Stimulated activated CD4-positive, alpha-beta T cell treated with anti-CD3 and anti-CD28 coated beads, Interleukin-1b, Interleukin-23, amount 100 ng/mL, for 48 hours (primary cell): ENCODE measurements around the gene BIRC7.

ENCODE experiments used
- DNase-seq: peaks from one replicate; pipeline ENCODE4 v3.0.0-alpha.2; 2020

Gene BIRC7

DNA sequence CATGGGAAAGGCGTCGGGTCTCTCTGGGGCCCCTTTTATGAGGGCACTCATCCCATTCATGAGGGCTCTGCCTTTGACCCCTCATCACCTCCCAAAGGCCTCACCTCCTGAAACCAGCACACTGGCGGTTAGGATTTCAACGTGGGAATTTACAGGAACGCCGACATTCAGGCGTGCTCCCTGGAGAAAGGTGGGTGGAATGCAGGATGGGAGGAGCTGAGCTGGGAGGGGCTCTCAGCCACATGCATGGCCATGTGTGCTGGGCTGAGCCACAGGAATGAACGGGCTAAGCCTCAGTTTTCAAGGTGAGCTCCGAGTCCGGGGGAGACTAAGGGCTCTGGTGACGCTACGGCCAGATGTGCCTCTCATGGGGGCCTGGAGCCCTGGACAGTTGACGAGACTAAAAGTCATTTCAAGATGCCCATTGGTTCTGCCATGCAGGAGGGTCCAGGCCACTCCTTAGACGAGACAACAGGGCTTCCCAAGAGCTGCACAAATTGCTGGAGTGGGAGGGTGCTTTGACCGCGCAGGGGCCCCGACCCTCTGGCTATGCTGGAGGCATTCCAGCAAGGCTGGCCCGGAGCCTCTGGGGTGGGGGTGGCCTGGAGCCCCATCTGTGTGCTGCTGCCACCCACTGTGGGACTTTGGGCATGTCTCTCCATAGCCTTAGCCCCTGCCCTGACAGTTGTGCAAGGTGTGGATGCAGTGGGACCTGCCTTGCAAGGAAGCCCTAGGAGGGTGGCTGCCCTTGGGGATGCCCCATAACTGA, 33.1 kb downstream of the BIRC7 start:
- no peak for DNase-seq

DNA sequence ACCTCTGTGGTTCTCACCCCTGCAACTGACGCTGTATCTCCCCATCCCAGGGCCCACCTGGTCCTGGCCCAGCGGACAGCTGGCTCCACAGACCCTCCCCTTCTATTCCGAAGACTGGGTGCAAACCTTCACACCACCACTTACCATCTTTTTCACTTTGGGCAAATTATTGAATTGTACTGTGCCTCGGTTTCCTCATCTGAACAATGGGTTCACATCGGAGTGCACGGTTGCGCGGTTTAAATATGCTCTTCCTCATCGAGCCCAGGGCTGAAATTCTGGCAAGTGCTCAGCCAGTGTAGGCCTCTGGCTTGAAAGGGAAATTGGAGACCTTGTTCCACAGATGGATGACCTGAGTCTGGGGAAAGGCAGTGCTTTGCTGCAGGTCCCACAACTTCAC, 34.0 kb downstream of the BIRC7 start:
- no peak for DNase-seq

DNA sequence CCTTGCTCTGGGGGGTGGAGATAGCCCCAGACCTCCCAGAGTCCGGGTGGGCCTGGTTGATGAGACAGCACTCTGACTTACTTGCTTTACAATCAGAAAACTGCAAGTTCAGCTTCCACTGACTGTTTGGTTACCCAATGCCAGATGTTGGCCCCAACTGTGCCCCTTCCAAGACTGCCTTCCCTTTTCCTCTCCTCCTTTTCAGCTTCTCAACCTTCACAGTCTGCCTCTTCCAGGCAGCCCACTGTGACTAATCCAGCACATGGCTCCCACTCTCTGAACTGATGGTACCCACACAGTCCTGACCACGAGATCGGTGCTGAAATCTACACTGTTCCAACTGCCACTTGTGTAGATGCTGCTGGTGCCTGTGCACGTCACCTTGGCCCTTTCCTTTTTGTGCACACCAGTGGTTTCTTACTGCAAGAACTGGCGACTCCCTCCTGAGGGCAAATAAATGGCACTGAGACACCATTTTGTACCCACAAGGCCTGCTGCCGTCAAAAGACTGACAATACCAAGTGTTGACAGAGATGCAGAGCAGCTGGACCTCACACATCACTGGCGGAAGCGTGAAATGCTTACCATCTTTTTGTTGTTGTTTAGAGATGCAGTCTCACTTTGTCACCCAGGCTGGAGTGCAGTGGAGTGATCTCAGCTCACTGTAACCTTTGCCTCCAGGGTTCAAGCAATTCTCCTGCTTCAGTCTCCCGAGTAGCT, 35.1 kb downstream of the BIRC7 start:
- DNase-seq = no peak

DNA sequence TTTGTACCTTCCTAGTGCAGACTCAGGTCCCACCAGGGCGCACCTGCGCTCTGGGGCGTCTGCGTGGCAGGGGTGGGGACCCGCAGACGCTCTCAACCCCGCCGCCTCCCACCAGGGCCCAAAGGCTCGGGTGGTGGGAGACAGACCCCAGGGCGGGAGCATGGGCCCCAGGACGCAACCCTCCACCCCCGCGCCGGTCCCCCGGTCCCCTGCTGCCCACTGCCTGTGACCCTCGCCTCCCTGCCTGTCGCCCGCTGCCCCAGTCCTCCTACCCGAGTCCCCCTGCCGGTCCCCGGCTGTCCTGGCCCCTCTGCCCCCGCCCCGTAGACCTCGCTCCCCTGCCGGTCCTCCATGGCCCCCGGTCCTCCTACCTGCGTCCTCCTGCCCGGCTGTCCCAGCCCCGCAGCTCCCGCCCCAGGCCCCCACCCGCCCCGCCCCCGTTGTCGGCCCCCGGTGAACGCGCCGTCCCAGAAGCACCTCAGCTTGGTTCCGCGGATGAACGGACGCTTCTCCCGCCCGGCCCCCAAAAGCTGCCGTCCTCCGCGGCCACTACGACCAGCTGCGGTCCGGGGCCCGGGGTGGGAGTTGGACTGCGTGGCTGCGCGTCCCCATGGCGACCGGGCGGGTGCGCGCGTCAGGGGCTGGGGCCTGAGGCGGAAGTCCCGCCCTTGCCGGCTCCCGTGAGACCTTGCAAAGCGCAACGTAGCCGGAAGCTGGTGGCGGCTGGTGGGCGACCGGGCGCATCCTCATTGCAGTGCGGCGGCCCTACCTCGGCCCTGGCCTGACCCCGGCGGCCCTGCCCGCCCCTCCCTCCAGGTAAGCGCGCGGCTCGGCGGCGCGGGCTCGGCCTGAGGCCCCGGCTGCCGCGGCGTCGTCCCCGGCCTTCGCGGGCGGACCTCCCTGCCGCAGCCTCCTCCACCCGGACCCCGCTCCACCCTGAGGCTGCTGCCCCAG, 36.7 kb downstream of the BIRC7 start, which contains the start of gene ARFGAP1:
TSS of gene ARFGAP1 (plus strand) at position 709 of the 954 bp plus-strand sequence. CDS start 2,768 bp downstream, outside the sequence.
- peak; percentile 89 for DNase-seq

DNA sequence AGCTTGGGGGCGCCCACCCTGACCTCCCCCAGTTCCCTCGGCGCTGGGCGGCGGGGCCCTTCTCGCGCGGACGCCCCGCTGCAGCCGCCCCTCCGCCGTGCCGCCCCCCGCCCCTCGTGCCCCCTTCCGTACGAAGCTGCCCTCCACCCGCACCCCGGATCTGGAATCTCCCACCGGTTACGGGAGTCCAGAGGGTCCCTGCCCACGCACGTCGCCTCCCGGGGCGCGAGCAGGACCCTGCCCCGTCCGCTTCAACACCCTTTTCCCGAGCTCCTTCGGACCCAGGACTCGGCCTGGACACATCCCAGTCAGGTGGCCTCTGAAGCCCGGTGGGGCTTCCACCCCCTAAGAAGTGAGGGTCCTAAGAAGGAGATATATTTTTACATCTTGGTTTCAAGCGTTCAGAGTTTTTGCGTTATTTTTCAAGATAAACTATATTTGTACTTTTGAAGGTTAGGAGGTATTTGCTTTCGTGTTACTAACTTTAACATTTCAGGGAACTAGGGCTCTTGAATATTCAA, 37.4 kb downstream of the BIRC7 start:
- DNase-seq = no peak

DNA sequence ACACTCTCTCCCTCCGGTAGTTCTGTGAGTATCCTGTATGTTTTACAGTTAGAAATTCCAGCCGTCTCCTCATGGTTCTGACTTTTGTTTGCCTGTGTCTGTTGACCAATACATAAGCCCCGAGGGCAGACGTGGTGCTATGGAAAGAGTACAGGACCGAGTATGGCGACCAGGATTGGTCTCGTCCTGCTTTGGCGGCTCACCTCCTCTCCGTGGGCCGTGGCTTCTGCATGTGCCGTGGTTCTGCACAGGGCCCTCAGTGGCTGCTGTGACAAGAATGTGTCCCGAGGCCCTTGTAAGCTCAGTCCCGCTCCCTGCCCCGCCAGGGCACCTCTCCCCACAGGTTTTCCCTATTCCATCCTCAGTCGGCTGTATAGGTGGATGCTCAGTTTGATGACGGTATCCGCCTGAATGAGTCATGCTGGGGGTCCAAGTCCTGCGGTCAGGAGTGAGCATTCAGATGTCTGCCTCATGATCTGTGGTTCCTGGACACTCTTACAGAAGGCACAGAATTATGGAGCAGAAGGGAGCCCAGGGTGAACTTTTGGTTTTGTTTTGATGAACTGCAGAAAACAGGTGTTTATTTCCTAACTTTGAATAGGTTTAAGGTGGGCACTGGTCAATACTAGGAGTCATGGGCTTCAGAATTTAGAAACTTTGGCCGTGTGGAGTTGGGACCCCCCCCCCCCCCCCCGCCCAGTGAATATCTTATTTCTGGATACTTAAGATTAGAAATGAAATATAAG, 38.1 kb downstream of the BIRC7 start:
- DNase-seq = no peak

DNA sequence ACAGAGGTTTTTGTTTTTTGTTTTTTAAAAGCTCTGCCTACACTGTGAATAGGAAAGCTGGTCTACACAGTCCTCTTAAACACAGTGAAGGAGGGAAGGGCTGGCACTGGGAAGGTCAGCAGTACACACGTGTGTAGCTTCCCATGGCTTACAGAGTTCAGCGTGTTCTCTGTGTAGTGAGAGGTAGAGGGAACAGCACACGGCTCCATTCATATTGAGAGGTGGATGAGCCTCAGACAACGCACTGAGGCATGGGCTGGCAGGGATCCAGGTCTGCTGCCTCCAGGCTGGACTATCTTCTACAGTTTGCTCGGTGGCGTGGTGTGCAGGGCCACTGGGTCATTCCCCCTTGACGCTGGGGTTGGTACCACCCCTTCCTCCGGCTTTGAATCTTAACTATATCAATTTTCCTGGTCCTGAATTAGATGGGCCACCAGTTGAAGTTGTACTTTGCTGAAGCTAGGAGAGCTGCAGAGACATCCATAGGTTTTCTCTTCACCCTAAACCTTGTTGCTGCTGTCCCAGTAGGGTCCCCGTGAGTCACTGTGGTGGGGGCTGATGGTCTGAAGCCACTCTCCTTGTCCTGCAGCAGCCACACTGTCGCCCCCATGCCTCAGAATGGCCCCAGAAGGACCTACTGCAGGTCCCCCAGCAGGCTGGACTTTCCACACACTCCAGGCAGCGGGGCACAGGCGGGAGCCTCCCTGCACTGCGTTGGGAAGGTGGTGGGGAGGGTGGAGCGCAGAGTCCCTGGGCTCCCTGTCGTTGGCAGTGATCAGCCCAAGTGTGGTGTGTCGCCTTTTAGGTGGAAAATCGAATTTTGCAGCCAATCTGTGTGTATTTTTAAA, 38.9 kb downstream of the BIRC7 start:
- DNase-seq = no peak

DNA sequence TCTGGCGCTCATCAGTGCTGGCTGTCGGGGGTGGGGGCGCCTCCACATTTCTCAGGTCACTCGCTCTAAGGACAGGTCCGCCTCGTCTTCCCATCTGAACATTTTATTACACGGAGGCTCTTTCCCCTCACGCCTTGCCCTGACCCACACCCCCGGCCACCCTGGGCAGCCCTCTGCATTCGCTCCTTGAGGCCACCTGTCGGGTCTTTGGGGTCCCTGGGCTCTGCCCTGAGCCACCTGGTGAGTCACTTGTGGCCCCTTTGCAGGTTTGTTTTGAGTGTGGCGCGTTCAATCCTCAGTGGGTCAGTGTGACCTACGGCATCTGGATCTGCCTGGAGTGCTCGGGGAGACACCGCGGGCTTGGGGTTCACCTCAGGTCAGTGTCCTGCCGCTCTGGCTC, 40.1 kb downstream of the BIRC7 start:
- no peak for DNase-seq

DNA sequence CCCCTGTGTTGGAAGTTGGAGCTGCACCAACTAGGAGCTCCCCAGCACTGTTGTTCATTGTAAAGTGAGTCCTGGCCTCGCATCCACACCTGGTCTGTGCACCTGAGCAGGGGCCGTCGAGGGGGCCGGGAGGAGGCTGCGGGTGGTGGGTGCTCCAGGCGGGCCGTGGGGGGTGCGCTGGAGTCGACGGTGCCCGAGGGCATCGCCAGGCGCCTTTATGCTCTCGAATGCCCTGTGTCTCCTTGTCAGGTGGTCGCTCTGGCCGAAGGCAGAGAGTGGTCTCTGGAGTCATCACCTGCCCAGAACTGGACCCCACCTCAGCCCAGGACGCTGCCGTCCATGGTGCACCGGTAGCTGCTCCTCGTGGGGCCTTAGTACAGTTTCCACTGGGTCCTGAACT, 41.3 kb downstream of the BIRC7 start:
- DNase-seq = no peak

DNA sequence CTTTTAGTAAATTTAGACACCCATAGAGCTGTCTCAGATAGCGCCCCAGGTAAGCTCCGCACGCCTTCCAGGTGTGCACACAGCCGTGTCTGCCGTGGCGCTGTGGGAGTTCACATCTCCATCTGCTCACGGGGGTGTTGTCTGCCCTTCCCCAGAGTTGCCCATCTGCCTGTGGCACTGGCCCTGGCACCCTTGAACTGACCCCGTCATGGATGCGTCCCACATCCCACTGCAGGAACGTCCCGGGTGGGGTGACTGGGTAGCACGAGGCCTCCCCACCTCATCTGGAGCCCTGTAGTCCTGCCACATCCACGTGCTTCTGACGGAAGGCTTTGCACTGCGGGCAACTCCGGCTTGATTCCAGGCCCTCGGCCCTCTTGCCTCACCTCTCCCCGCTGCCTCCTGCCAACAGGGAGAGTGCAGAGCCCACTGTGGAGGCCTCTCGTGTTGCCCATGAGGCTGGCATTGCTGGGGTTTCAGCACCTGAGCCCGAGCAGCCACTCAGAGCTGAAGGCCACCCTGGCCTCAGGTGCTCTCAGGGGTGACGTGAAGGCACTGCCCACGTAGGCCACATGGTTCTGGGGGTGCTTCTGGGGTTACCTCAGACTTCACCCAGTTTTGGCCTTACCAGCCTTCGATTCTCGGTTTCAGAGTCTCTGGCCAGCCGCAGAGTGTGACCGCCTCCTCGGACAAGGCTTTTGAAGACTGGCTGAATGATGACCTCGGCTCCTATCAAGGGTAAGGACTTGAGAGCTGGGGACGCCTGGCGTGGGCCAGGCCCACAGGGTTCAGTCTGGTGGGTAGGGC, 42.0 kb downstream of the BIRC7 start:
- DNase-seq = no peak

DNA sequence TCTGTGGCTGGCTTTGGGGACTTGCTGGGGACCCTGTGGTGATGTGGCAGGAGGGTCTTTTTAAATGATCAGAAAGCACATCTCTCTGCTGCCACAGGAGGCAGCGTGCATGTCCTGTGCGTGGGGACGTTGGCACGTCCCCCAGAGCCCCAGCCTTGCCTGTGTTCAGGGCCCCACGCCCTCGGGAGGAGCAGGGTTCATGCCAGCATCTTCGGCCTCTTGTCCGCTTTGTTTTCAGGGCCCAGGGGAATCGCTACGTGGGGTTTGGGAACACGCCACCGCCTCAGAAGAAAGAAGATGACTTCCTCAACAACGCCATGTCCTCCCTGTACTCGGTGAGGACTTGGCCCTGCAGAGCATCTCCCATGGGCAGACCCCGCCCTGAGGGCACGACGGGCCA, 43.0 kb downstream of the BIRC7 start:
- DNase-seq = no peak

DNA sequence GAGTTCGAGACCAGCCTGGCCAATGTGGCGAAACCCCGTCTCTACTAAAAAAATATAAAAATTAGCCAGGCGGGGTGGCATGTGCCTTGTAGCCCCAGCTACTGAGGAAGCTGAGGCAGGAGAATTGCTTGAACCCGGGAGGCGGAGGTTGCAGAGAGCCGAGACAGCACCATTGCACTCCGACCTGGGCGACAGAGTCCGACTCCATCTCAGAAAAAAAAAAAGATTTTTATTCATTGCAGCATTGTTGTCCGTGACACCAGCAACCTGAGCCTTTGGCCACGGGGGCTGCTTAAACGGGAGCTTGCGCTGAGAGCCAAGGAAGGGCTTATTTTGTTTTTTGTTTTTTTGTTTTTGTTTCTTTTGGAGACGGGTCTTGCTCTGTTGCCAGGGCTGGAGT, 44.2 kb downstream of the BIRC7 start:
- DNase-seq = no peak

DNA sequence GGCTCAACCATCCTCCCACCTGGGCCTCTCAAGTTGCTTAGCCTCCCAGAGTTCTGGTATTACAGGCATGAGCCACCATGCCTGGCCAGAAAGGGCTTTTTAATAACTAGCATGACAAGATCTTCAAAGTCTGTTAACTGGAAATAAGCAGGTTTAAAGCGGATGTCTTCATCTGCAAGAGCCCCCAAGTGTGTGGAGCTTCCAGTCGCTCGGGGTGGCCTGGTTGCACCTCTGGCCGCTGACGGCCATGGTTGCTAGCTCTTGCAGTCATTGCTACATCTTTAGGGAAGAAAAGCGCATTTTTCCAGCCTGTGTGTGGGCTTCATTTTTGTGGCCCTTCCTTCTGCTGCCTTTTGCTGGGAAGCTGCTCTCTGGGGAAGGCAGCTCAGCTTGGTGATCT, 44.7 kb downstream of the BIRC7 start:
- DNase-seq = no peak

DNA sequence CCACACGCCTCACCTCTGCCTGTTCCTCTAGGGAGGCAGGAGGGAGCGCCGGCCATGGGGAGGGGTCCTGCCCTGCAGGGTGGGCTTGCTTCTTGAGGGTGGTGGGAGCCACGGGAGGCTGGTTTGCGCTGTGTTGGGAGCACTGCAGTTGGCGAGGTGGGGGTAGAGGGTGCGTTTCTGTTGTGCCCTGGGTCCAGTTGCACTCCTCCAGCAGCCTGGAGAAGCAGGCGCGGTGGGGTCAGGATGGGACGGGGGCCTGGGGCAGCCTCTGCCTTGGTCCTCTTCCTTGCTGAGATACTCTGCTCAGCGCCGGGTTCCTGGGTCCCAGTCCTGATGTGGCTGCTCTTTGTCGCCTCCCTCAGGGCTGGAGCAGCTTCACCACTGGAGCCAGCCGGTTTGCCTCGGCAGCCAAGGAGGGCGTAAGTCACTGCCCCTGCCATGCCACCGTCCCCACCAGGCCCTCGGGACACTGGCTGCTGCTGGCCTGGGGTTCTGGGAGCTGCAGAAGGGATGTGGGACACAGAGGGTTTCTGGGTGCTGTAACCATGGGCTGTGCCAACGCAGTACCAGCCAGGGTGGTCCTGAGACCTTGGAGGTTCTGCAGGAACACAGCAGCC, 45.3 kb downstream of the BIRC7 start:
- DNase-seq = no peak

DNA sequence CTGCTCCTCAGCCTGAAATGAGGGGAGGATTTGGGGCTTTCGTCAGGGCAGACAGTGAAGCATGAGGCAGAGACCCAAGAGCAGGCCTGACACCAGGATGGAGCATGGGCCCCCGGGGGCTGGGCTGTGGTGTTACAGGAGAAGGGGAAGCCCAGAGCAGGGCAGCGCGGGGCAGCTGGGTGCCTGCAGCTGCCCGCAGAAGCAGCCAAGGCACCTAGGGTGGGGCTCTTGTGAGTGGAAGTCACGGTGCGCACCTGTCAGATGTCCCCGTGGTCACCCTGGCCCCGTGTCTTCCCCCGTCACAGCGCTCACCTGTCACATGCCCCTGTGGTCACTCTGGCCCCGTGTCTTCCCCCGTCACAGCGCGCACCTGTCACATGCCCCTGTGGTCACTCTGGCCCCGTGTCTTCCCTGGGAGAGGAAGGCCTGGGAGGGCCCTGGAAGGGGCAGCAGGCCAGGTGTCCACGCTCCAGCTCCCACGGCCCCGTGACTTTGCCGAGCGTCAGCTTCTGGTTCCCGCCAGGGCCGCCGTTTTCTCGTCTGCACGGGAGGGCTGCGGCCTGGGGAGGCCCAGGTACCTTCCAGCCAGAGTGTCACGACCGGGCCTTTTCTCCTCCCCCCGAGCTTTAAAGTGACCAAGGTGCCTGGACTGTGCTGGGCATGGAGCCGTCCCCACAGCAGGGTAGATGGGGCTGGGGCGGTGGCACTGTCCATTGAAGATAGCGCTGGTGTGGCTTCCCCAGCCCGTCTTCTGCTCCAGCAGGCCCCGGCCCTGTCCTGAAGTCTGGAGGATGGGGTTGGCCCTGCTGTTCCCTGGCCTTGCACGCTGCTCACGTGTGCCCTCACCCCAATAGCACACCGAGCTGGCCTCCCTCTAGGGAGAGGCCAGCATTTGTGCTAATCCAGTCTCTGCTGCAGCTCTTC, 46.3 kb downstream of the BIRC7 start:
- no peak for DNase-seq

DNA sequence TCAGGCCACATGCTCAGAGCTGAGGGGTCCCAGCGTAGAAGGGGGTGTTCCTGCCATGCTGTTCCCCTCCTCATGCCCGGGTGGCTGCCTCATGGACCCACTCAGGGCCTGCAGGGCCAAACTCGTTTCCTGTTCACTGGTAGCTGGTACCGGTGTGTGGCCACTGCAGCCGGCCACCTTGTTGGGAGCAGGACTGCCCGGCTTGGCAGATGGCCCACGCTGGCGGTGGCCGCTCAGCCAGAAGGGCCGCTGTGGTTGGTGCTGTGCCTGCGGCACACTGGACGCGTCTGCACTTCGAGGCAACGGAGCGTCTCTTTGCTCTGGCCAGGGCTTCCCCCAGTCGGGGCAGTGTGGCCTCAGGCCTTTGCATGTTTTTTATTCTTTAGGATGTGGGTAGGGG, 47.2 kb downstream of the BIRC7 start:
- no peak for DNase-seq

DNA sequence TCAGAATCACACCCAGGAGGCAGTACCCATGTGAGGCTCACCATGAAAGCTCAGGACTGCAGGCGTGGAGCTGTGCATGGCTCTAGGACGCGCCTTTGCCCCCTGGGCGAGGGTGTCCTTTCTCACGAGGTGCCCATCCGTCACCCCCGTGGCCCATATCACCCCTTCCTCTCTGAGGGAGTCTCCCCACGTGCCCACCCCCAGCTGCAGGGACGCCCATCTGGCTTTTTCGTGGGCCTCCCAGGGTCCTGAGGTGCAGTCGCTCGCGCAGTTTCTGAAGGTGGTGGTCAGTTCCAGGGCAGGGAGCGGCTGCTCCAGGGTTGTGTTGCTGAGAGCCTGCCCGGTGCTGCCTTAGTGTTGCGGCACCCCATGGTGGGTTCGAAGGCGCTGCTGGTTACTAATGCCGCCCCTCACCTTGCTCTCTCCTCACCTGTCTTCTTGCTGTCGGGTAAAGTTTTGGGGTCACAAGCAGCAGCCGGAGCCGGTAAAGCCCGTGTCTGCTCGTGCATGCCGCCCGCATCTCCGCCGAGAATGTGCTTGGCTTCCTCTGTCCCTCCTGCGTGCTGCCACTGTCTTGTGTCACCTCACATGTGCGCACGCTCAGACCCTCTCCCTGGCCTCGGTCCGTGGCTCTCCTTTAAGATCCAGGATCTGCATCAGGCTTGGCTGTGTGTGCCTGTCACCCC, 47.8 kb downstream of the BIRC7 start:
- DNase-seq = no peak

DNA sequence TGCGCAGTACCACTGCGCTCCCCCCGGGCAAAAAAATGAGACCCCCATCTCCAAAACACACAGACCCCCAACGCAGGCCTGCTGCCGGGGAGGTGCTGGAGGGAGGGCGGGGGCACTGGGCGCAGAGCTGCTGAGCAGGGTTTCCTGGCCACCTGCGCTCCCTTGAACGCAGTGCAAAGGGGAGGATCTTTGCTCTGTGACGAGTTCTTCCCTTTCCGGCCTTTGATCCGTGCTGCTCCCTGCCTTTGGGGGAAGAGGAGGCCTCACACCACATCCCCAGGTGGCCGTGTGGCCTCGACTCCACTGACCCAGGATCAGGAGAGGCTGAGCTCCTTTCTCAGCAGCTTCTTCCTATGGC, 48.4 kb downstream of the BIRC7 start:
- no peak for DNase-seq
